Endothelial cell of umbilical vein (primary cell): ENCODE data around the gene ZBTB34. TPM values are rescaled to one million over a fixed set of nuclear protein-coding genes. Genes with fewer than 3 reads are reported as not detected.
"Not testable (repeated sequence)": the region's sequence is repeated elsewhere in the genome, so short reads cannot be mapped to it uniquely, and the experiment has no call there.

Experiments
- BruUV-seq: library from RNA; stranded (reverse); fragments of 400-500 nt; replicated peaks from 2 replicates; lab custom pipeline; 2021; lab: Mats Ljungman, UMichigan
- CTCF ChIA-PET: fragments of 300-600, 350-600 bp; sonication (Branson Sonifier 250); formaldehyde crosslinking; loops from one replicate; lab custom pipeline; 2021; ENCODE audit warnings: antibody characterized with exemption, inconsistent platforms; lab: Charles Lee
- POLR2A ChIA-PET: fragments of 300-600, 350-600 bp; sonication (Branson Sonifier 250); formaldehyde crosslinking; loops from one replicate; lab custom pipeline; 2021; ENCODE audit warnings: antibody characterized with exemption, inconsistent platforms; lab: Charles Lee
- DNase-seq: peaks from one replicate; pipeline ENCODE4 v3.0.0-alpha.2; 2011; ENCODE audit warnings: low read depth, low spot score
- FAIRE-seq: peaks from 2 replicates; lab custom pipeline; 2011; peaks lifted over from hg19 to GRCh38; lab: Jason Lieb, UNC
- H2AFZ ChIP-seq: 2 replicates; pipeline ENCODE4 v1.6.0; 2012; ENCODE audit warnings: low read depth, low read length, control low read depth, inconsistent platforms
- H3K27ac ChIP-seq: 2 replicates; pipeline ENCODE4 v1.5.1; 2011; ENCODE audit warnings: low read depth, mild to moderate bottlenecking, control low read depth, low read length, moderate library complexity; ENCODE audit not compliant: insufficient read depth
- H3K27me3 ChIP-seq, 2 experiments: 2 replicates each; pipeline versions ENCODE4 v1.6.0 to v1.6.1; 2011; ENCODE audit warnings: low read length in 2 of 2, mixed read lengths in 1 of 2; ENCODE audit not compliant: control insufficient read depth in 2 of 2, insufficient read depth in 2 of 2
- H3K36me3 ChIP-seq, 2 experiments: 2 replicates in 1 of 2; 3 replicates in 1 of 2; pipeline ENCODE4 v1.5.1; 2011; ENCODE audit warnings: low read length in 2 of 2, mild to moderate bottlenecking in 1 of 2, moderate library complexity in 1 of 2; ENCODE audit not compliant: control insufficient read depth in 2 of 2, insufficient read depth in 2 of 2; ENCODE audit errors: extremely low read depth in 1 of 2
- H3K4me1 ChIP-seq: 3 replicates; pipeline ENCODE4 v1.5.1; 2011; ENCODE audit warnings: mild to moderate bottlenecking, low read length; ENCODE audit not compliant: control insufficient read depth, insufficient read depth; ENCODE audit errors: extremely low read depth
- H3K4me2 ChIP-seq: 2 replicates; pipeline ENCODE4 v1.6.1; 2011; ENCODE audit warnings: low read length, control low read depth, mixed read lengths; ENCODE audit not compliant: insufficient read depth
- H3K4me3 ChIP-seq, 3 experiments: fragments of 200-600 bp in 1 of 3; sonication (generic), shearing (Covaris generic) in 1 of 3; replicated peaks in 1 of 3; 2 replicates each; pipeline ENCODE4 v1.5.1; 2011 to 2016; ENCODE audit warnings: control low read depth in 3 of 3, low read length in 3 of 3, mild to moderate bottlenecking in 2 of 3, inconsistent platforms in 1 of 3, low read depth in 1 of 3, moderate library complexity in 1 of 3; ENCODE audit not compliant: insufficient read depth in 1 of 3
- H3K79me2 ChIP-seq: 2 replicates; pipeline ENCODE4 v1.6.0; 2012; ENCODE audit warnings: low read length, inconsistent platforms; ENCODE audit not compliant: control insufficient read depth, insufficient read depth
- H3K9ac ChIP-seq: replicated peaks from 2 replicates; pipeline ENCODE3; 2011; ENCODE audit warnings: low read length, control low read depth; ENCODE audit not compliant: insufficient read depth; ENCODE audit errors: extremely low read depth
- H3K9me1 ChIP-seq: replicated peaks from 3 replicates; pipeline ENCODE4 v1.6.0; 2011; ENCODE audit warnings: mild to moderate bottlenecking, low read length; ENCODE audit not compliant: control insufficient read depth, insufficient read depth; ENCODE audit errors: extremely low read depth
- H3K9me3 ChIP-seq: replicated peaks from 2 replicates; pipeline ENCODE4 v1.5.1; 2012; ENCODE audit warnings: low read length, inconsistent platforms; ENCODE audit not compliant: control insufficient read depth, insufficient read depth
- H4K20me1 ChIP-seq: replicated peaks from 2 replicates; pipeline ENCODE3; 2011; ENCODE audit warnings: mild to moderate bottlenecking, low read length; ENCODE audit not compliant: control insufficient read depth, insufficient read depth; ENCODE audit errors: extremely low read depth
- EZH2 ChIP-seq: IDR thresholded peaks from 2 replicates; pipeline ENCODE4 v1.6.1; 2012; ENCODE audit warnings: borderline replicate concordance, low read depth, mild to moderate bottlenecking, moderate library complexity, low read length, inconsistent platforms; ENCODE audit not compliant: severe bottlenecking
- GATA2 ChIP-seq: IDR thresholded peaks from 2 replicates; pipeline ENCODE4 v1.7.0; 2011; ENCODE audit warnings: low read depth, mild to moderate bottlenecking, moderate library complexity, mixed read lengths, low read length; ENCODE audit not compliant: insufficient read length, insufficient read depth
- MYC ChIP-seq: IDR thresholded peaks from one replicate; pipeline ENCODE4 v1.6.1; 2011; ENCODE audit warnings: mild to moderate bottlenecking, low read depth, low read length
- POLR2A ChIP-seq: IDR thresholded peaks from 2 replicates; pipeline ENCODE4 v1.6.1; 2012; ENCODE audit warnings: low read depth, mild to moderate bottlenecking, control low read depth, low read length
- POLR2AphosphoS5 ChIP-seq: IDR thresholded peaks from 2 replicates; pipeline ENCODE4 v1.6.1; 2012; ENCODE audit warnings: low read depth, mild to moderate bottlenecking, control low read depth, low read length, moderate library complexity; ENCODE audit not compliant: insufficient read depth
- dilution Hi-C: fragments of 300-500 bp; cut with MboI; formaldehyde crosslinking; loops from one replicate; pipeline ENCODE4 v1.15.0; 2019; ENCODE audit warnings: low sequenced_read_pairs; ENCODE audit not compliant: extremely low pct_ligation_motif_present
- intact Hi-C: fragments of 100-400 bp; cut with micrococcal nuclease; formaldehyde crosslinking; loops from one replicate; pipeline ENCODE4 v1.10.0; 2022
- polyA plus RNA-seq, 4 experiments: library from polyadenylated mRNA; depleted of rRNA in 3 of 4; stranded (reverse) in 3 of 4; unstranded in 1 of 4; fragments of >200 nt; gene quantifications; 2 replicates each; pipeline versions ENCODE4 v1.2.1 to v1.2.3, GENCODE V29; 2011 to 2012; ENCODE audit warnings: missing spikeins in 1 of 4
- total RNA-seq: library from RNA; stranded (reverse); gene quantifications from 2 replicates; pipeline ENCODE4 v1.2.3, GENCODE V29; 2021
- TF ChIP-seq, protein P1 (sequence below): IDR thresholded peaks from 2 replicates; pipeline ENCODE4 v1.6.1; 2011; ENCODE audit not compliant: insufficient read depth, insufficient read length

Gene ZBTB34
- total and polyA plus RNA-seq, 2 donors (not counting 3 experiments of a cell fraction or from before 2014, with no cell fraction given) = 4.0 to 9.6 TPM

DNA sequence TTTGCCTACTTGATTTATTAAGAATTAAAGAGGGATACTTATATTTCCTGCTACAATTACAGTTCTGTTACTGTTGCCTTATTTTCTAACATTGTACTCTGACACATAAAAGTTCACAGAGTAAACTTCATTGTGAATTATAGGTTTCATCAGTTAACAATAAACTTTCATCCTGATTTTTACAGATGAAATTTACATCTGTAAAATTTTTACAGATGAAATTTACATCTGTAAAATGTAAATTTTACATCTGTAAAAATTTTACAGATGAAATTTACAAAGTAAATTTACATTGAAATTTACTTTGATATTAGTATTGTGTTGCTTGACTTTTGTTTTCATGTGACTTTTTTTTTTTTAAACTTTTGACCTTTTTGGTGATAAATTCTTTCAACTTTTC lies 46.3 kb upstream of the ZBTB34 start:
- Histone ChIP-seq H3K27ac (no peak overlapping the region), H3K79me2 (peaks cover 61% of the 10 kb centered on the region), H2AFZ (no peak overlapping the region), H3K27me3 (no peaks in the 10 kb centered on the region), H3K9me1 (no peaks in the 10 kb centered on the region), H3K4me2 (no peak overlapping the region), H4K20me1 (no peaks in the 10 kb centered on the region), H3K4me3 (no peak overlapping the region), H3K36me3 (peaks cover under 1 to 1% of the 10 kb centered on the region in 2 experiments), H3K9ac (no peak overlapping the region), H3K4me1 (no peaks in the 10 kb centered on the region), H3K9me3 (peaks cover 2% of the 10 kb centered on the region)
- CTCF ChIA-PET = no interaction called here
- no peak for DNase-seq
- POLR2A ChIA-PET = no interaction called here
- BruUV-seq = no TSS peak
- FAIRE-seq = no peak
- intact Hi-C loops (no loop called here), dilution Hi-C loops (no loop called here)
- TF ChIP-seq GATA2 = no peak
- TF ChIP-seq, protein P1, sequence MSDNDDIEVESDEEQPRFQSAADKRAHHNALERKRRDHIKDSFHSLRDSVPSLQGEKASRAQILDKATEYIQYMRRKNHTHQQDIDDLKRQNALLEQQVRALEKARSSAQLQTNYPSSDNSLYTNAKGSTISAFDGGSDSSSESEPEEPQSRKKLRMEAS = no peak
- no peak for TF ChIP-seq POLR2AphosphoS5
- TF ChIP-seq MYC = no peak
- TF ChIP-seq EZH2 = no peak
- no peak for TF ChIP-seq POLR2A

DNA sequence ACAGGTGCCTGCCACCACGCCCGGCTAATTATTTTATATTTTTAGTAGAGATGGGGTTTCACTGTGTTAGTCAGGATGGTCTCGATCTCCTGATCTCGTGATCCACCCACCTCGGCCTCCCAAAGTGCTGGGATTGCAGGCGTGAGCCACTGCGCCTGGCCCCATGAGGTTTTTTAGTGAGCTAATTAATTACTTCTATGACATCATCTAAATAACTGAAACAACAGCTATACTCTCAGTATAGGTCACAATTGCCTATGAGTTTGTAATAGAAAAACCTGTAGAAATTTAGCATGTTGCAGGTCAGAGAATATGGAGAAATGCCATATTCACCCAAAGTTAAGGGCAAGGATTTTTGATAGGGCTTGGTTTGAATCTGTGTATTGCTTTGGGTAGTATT lies 42.8 kb upstream of the ZBTB34 start:
- FAIRE-seq, H2AFZ ChIP-seq, H3K27me3 ChIP-seq, BruUV-seq, intact Hi-C loops, DNase-seq, H3K27ac ChIP-seq, dilution Hi-C loops, H3K9me3 ChIP-seq, H3K36me3 ChIP-seq, H3K9ac ChIP-seq, H3K4me3 ChIP-seq, H3K9me1 ChIP-seq, H3K4me2 ChIP-seq, H3K4me1 ChIP-seq, H4K20me1 ChIP-seq, POLR2A ChIA-PET: not testable (repeated sequence)
- peaks cover 61% of the 10 kb centered on the region for H3K79me2 ChIP-seq
- CTCF ChIA-PET = interaction anchor here (1.5 kb wide), 1 partner anchor 12 kb away, joined by 5 read pairs; the partner anchor contains the start of gene ZBTB43
